Loucy (cell line): ENCODE data around the gene MCOLN2.

ENCODE experiments used
- H2AFZ ChIP-seq: fragments of 200-600 bp; sonication (generic); 2 replicates; pipeline ENCODE4 v1.6.0; 2016; ENCODE audit warnings: antibody characterized with exemption, mild to moderate bottlenecking, low read length, moderate library complexity
- H3F3A ChIP-seq: fragments of 200-600 bp; 2 replicates; pipeline ENCODE4 v1.6.0; 2016; ENCODE audit warnings: antibody characterized with exemption, low read depth, mild to moderate bottlenecking
- H3K27me3 ChIP-seq: fragments of 200-600 bp; sonication (generic); 2 replicates; pipeline ENCODE4 v1.6.1; 2014; ENCODE audit warnings: low read length, mild to moderate bottlenecking; ENCODE audit not compliant: insufficient read depth, poor library complexity, severe bottlenecking
- H3K36me3 ChIP-seq: fragments of 200-600 bp; sonication (generic); 2 replicates; pipeline ENCODE4 v1.6.1; 2016; ENCODE audit warnings: low read length; ENCODE audit not compliant: insufficient read depth
- H3K4me1 ChIP-seq: fragments of 200-600 bp; sonication (generic); 2 replicates; pipeline ENCODE4 v1.5.1; 2014; ENCODE audit warnings: low read length, mild to moderate bottlenecking; ENCODE audit not compliant: insufficient read depth, poor library complexity, severe bottlenecking
- H3K4me2 ChIP-seq: fragments of 200-600 bp; sonication (generic); 2 replicates; pipeline ENCODE4 v1.6.0; 2014; ENCODE audit warnings: antibody characterized with exemption, low read length, low read depth, mild to moderate bottlenecking; ENCODE audit not compliant: poor library complexity, severe bottlenecking
- H3K4me3 ChIP-seq: fragments of 200-600 bp; sonication (generic); 2 replicates; pipeline ENCODE4 v1.5.1; 2014; ENCODE audit warnings: low read length, mild to moderate bottlenecking, mixed read lengths; ENCODE audit not compliant: poor library complexity, severe bottlenecking
- H3K79me2 ChIP-seq: fragments of 200-600 bp; sonication (generic); 2 replicates; pipeline ENCODE4 v1.6.1; 2014; ENCODE audit warnings: low read length; ENCODE audit not compliant: insufficient read depth
- H3K9ac ChIP-seq: fragments of 200-600 bp; sonication (generic); 2 replicates; pipeline ENCODE4 v1.6.0; 2014; ENCODE audit warnings: mild to moderate bottlenecking, low read depth, low read length, moderate library complexity; ENCODE audit not compliant: poor library complexity, severe bottlenecking
- H3K9me2 ChIP-seq: fragments of 200-600 bp; sonication (generic); replicated peaks from 2 replicates; pipeline ENCODE4 v1.6.1; 2016; ENCODE audit warnings: low read depth, low read length, mixed read lengths
- H3K9me3 ChIP-seq: fragments of 200-600 bp; sonication (generic); 2 replicates; pipeline ENCODE4 v1.6.1; 2014; ENCODE audit warnings: mild to moderate bottlenecking, antibody characterized with exemption, low read length, low read depth; ENCODE audit not compliant: insufficient read depth
- H4K20me1 ChIP-seq: fragments of 200-600 bp; sonication (generic); 2 replicates; pipeline ENCODE4 v1.6.0; 2014; ENCODE audit warnings: antibody characterized with exemption, low read length, mild to moderate bottlenecking; ENCODE audit not compliant: insufficient read depth, poor library complexity, severe bottlenecking
- CTCF ChIP-seq: fragments of 200-600 bp; sonication (generic); conservative IDR thresholded peaks from 2 replicates; pipeline ENCODE4 v1.5.1; 2014; ENCODE audit warnings: mild to moderate bottlenecking, antibody characterized with exemption, low read length
- EZH2phosphoT487 ChIP-seq: fragments of 200-600 bp; IDR thresholded peaks from 2 replicates; pipeline ENCODE4 v1.6.1; 2018; ENCODE audit warnings: antibody characterized with exemption, mild to moderate bottlenecking, moderate library complexity, borderline replicate concordance

MCOLN2 gene

GRCh38 chr1:84973498-84974334, 23.2 kb downstream of the MCOLN2 start:
- Histone ChIP-seq H4K20me1 (no peaks in the 10 kb centered on the region), H3K36me3 (no peaks in the 10 kb centered on the region), H3K4me2 (no peak overlapping the region), H3K27me3 (no peaks in the 10 kb centered on the region), H3F3A (no peaks in the 10 kb centered on the region), H3K9me2 (no peaks in the 10 kb centered on the region), H3K79me2 (no peaks in the 10 kb centered on the region), H3K9ac (no peak overlapping the region), H3K4me3 (no peak overlapping the region), H2AFZ (no peak overlapping the region), H3K4me1 (no peaks in the 10 kb centered on the region), H3K9me3 (no peaks in the 10 kb centered on the region)
- TF ChIP-seq EZH2phosphoT487, result no peak
- TF ChIP-seq CTCF, result no peak

- no peaks in the 10 kb centered on the region for H3K27me3 ChIP-seq
- no peaks in the 10 kb centered on the region for H4K20me1 ChIP-seq
- no peak overlapping the region for H2AFZ ChIP-seq
- no peak overlapping the region for H3K4me3 ChIP-seq
- no peak overlapping the region for H3K9ac ChIP-seq
- no peaks in the 10 kb centered on the region for H3K9me3 ChIP-seq
- TF ChIP-seq EZH2phosphoT487 (no peak), CTCF (no peak)
- H3K4me1 ChIP-seq, result no peaks in the 10 kb centered on the region
- H3K4me2 ChIP-seq, result no peak overlapping the region
- no peaks in the 10 kb centered on the region for H3F3A ChIP-seq
- H3K79me2 ChIP-seq, result no peaks in the 10 kb centered on the region
- H3K9me2 ChIP-seq, result no peaks in the 10 kb centered on the region
- H3K36me3 ChIP-seq, result no peaks in the 10 kb centered on the region
These were observed 24.4 kb downstream of the MCOLN2 start for GRCh38 chr1:84972377-84972987.

- no peaks in the 10 kb centered on the region for H3K4me1 ChIP-seq
- H3K9me2 ChIP-seq, result no peaks in the 10 kb centered on the region
- no peak overlapping the region for H3K9ac ChIP-seq
- no peaks in the 10 kb centered on the region for H3K36me3 ChIP-seq
- H3K4me3 ChIP-seq, result no peak overlapping the region
- no peaks in the 10 kb centered on the region for H3F3A ChIP-seq
- no peaks in the 10 kb centered on the region for H4K20me1 ChIP-seq
- no peaks in the 10 kb centered on the region for H3K27me3 ChIP-seq
- H3K4me2 ChIP-seq, result no peak overlapping the region
- no peaks in the 10 kb centered on the region for H3K79me2 ChIP-seq
- no peak overlapping the region for H2AFZ ChIP-seq
- H3K9me3 ChIP-seq, result no peaks in the 10 kb centered on the region
- TF ChIP-seq EZH2phosphoT487 (no peak), CTCF (no peak)
These were observed 25.0 kb downstream of the MCOLN2 start for GRCh38 chr1:84971957-84972356.
